ENCODE measurements around the gene CYTH1. TPM values are rescaled to one million over a fixed set of nuclear protein-coding genes. Genes with fewer than 3 reads are reported as not detected.

The CYTH1 gene
- total RNA-seq, 2 experiments from 2014 or later = 521 to 525 TPM

DNA sequence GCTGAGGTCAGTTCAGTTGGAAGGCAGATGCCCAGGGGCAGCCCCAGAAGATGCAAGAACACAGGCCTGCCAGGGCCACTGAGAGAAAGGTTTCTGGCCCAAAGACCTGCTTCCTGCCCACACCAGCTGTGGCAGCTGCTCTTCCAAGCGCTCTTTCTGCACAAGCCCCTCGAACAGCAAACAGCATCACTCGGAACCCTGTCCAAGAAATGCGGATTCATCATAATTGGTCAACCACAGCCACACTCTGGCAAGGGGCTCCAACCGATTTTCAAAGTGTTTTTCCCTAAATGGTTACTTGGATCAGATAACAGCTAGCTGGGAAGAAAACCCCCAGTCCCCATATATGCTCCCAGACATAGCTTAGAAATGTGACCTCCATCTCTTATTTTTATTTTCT lies 133.8 kb downstream of the CYTH1 start:
- Mint-ChIP-seq H3K9me3 (no peaks in the 10 kb centered on the region), H3K4me1 (ENCODE audit: low read depth) (peaks cover 10% of the 10 kb centered on the region), H3K27me3 (no peaks in the 10 kb centered on the region), H3K36me3 (ENCODE audit: low read depth) (no peaks in the 10 kb centered on the region), H3K4me3 (no peak overlapping the region), H3K27ac (no peak overlapping the region)
- Histone ChIP-seq H3K27me3 (ENCODE audit: control insufficient read depth in 1 of 2, insufficient read depth in 2 of 2, low read length in 2 of 2) (no peaks in the 10 kb centered on the region), H3K9me3 (ENCODE audit: control insufficient read depth in 1 of 2, insufficient read depth in 1 of 2, low read length in 2 of 2) (peaks cover 0 to 12% of the 10 kb centered on the region in 2 experiments), H3K36me3 (ENCODE audit: insufficient read depth, low read length) (no peaks in the 10 kb centered on the region), H3K4me1 (ENCODE audit: insufficient read depth, low read length) (peaks cover 17% of the 10 kb centered on the region), H3K4me3 (ENCODE audit: low read length) (no peak overlapping the region), H3K27ac (ENCODE audit: low read depth in 1 of 2, low read length in 2 of 2) (no peak overlapping the region)
- intact Hi-C loops (cut with DNase I, micrococcal nuclease) = no loop called here
- TF ChIP-seq, protein P1, sequence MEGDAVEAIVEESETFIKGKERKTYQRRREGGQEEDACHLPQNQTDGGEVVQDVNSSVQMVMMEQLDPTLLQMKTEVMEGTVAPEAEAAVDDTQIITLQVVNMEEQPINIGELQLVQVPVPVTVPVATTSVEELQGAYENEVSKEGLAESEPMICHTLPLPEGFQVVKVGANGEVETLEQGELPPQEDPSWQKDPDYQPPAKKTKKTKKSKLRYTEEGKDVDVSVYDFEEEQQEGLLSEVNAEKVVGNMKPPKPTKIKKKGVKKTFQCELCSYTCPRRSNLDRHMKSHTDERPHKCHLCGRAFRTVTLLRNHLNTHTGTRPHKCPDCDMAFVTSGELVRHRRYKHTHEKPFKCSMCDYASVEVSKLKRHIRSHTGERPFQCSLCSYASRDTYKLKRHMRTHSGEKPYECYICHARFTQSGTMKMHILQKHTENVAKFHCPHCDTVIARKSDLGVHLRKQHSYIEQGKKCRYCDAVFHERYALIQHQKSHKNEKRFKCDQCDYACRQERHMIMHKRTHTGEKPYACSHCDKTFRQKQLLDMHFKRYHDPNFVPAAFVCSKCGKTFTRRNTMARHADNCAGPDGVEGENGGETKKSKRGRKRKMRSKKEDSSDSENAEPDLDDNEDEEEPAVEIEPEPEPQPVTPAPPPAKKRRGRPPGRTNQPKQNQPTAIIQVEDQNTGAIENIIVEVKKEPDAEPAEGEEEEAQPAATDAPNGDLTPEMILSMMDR (IDR thresholded peaks at IDR 0.05) = no peak
- ATAC-seq (ENCODE audit: poor library complexity) = no peak
- CTCF ChIA-PET = no interaction called here
- POLR2A ChIA-PET = no interaction called here
- no peak for DNase-seq

DNA sequence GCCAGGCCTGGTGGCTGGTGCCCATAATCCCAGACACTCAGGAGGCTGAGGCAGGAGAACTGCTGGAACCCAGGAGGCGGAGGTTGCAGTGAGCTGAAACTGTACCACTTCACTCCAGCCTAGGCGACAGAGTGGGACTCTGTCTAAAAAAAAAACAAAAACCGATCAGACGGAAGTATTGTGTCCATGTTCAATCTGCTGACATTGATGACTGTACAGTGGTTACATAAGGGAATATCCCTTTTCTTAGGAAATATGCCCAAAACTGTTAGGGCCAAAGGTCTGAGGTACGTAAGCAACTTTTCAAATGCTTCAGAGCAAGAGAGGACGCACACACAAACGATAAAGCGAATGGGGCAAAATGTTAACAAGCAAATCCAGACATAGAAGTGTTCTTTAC lies 135.0 kb downstream of the CYTH1 start:
- Mint-ChIP-seq H3K9me3 (no peaks in the 10 kb centered on the region), H3K27me3 (no peaks in the 10 kb centered on the region), H3K36me3 (ENCODE audit: low read depth) (no peaks in the 10 kb centered on the region), H3K4me3 (no peak overlapping the region), H3K27ac (no peak overlapping the region), H3K4me1 (ENCODE audit: low read depth) (peaks cover 10% of the 10 kb centered on the region)
- POLR2A ChIA-PET = no interaction called here
- no peak for ATAC-seq (ENCODE audit: poor library complexity)
- no peaks in the 10 kb centered on the region for H3K27me3 ChIP-seq (ENCODE audit: control insufficient read depth in 1 of 2, insufficient read depth in 2 of 2, low read length in 2 of 2)
- H3K9me3 ChIP-seq (ENCODE audit: control insufficient read depth in 1 of 2, insufficient read depth in 1 of 2, low read length in 2 of 2) = peaks cover 0 to 12% of the 10 kb centered on the region in 2 experiments
- no peak for DNase-seq
- no peak overlapping the region for H3K27ac ChIP-seq (ENCODE audit: low read depth in 1 of 2, low read length in 2 of 2)
- intact Hi-C loops (cut with DNase I, micrococcal nuclease) = no loop called here
- TF ChIP-seq, protein P1 (IDR thresholded peaks at IDR 0.05) = no peak
- CTCF ChIA-PET = no interaction called here
- H3K36me3 ChIP-seq (ENCODE audit: insufficient read depth, low read length) = no peaks in the 10 kb centered on the region
- H3K4me3 ChIP-seq (ENCODE audit: low read length) = no peak overlapping the region
- H3K4me1 ChIP-seq (ENCODE audit: insufficient read depth, low read length) = peaks cover 17% of the 10 kb centered on the region

DNA sequence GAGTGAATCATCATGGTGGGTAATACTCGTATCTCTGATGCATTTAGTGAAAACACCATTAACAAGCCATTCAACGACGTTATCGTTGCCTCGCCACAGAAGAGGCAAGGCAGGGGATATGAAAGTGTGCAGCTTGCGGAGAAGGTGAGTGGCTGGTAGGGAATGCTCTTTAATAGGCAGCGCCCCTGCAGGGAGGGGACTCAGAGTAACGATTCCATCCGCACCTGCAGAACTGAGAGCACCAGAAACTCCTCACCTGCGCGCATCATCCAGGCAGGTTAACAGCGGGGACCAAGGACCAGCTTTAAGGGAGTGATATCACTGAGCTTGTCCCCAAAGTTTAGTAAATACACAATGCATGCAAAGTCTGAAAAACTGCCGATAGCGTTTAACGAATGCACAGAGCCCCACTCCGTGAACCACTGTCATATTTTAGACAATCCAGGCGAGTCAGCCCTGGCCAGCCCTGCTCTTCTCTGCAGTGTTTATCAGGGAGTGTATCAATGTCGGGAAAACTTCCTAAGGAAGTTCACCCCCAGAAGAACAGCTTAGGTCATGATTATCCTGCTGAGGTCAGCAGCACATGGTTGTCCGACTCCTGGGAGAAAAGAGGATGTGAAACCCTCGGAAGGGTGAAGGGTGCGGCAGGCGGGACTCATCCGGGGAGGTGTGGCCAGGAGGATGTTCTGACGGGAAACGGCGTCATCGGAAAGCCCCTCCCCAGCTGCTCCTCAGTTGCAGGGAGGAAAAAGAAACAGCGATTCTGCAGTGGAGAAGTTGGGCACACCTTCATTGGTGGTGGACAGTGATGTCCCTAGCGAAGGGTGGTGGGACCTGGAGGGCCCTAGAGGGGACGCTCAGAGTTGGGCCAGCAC lies 136.4 kb downstream of the CYTH1 start:
- Histone ChIP-seq H3K36me3 (ENCODE audit: insufficient read depth, low read length) (no peaks in the 10 kb centered on the region), H3K9me3 (ENCODE audit: control insufficient read depth in 1 of 2, insufficient read depth in 1 of 2, low read length in 2 of 2) (peaks cover 0 to 12% of the 10 kb centered on the region in 2 experiments), H3K4me1 (ENCODE audit: insufficient read depth, low read length) (peaks cover 17% of the 10 kb centered on the region), H3K4me3 (ENCODE audit: low read length) (peak overlapping the region; percentile 40), H3K27ac (ENCODE audit: low read depth in 1 of 2, low read length in 2 of 2) (peak overlapping the region in 1 of 2 donors; percentile 58), H3K27me3 (ENCODE audit: control insufficient read depth in 1 of 2, insufficient read depth in 2 of 2, low read length in 2 of 2) (no peaks in the 10 kb centered on the region)
- Mint-ChIP-seq H3K9me3 (no peaks in the 10 kb centered on the region), H3K36me3 (ENCODE audit: low read depth) (no peaks in the 10 kb centered on the region), H3K27me3 (no peaks in the 10 kb centered on the region), H3K4me3 (peak overlapping the region; percentile 58), H3K4me1 (ENCODE audit: low read depth) (peaks cover 10% of the 10 kb centered on the region), H3K27ac (peak overlapping the region; percentile 63)
- ChIA-PET CTCF (no interaction called here), POLR2A (interaction anchor here (1.2 kb wide), 1 partner anchor 20 kb away, joined by 6 read pairs; no protein-coding TSS in a partner anchor)
- DNase-seq (peak; percentile 22 to 88 (median 49)), ATAC-seq (ENCODE audit: poor library complexity) (peak; percentile 93)
- intact Hi-C loops (cut with DNase I, micrococcal nuclease) = no loop called here
- TF ChIP-seq, protein P1 (IDR thresholded peaks at IDR 0.05) = no peak

Data from CD4-positive, alpha-beta T cell (primary cell).